ENCODE data around the gene CUL7.

- no peak for TF ChIP-seq CTCF (IDR thresholded peaks at IDR 0.05 in 4 of 5, conservative IDR thresholded peaks at IDR 0.05 in 1 of 5)
- TF ChIP-seq POLR2A (IDR thresholded peaks at IDR 0.05): no peak
Observed at GRCh38 chr6:43037706-43038105, 15.9 kb downstream of the CUL7 start.
